ENCODE measurements around the gene PRAC2. TPM values are rescaled to one million over a fixed set of nuclear protein-coding genes. Genes with fewer than 3 reads are reported as not detected.
A peak's percentile ranks its signal among the peaks of the same experiment; 100 is the strongest.

PRAC2 gene
- total and polyA plus RNA-seq, 5 donors from 2014 or later, result not detected

- H3K4me3 ChIP-seq (ENCODE audit: low read depth, low read length), result no peak overlapping the region
- H3K27me3 Mint-ChIP-seq, result peaks cover 98% of the 10 kb centered on the region
- peaks cover 12% of the 10 kb centered on the region for H3K4me1 ChIP-seq (ENCODE audit: control insufficient read depth, insufficient read depth, low read length, poor library complexity, severe bottlenecking)
- H3K36me3 ChIP-seq (ENCODE audit: control insufficient read depth, insufficient read depth, low read length), result no peaks in the 10 kb centered on the region
- H3K9me3 ChIP-seq (ENCODE audit: control insufficient read depth in 2 of 2, low read length in 2 of 2), result peaks cover 5 to 7% of the 10 kb centered on the region in 2 experiments
- H3K36me3 Mint-ChIP-seq, result no peaks in the 10 kb centered on the region
- H3K9me3 Mint-ChIP-seq, result peaks cover 0 to 10% (median 0%) of the 10 kb centered on the region in 7 donors
- no peak overlapping the region for H3K27ac ChIP-seq (ENCODE audit: insufficient read depth, low read length, poor library complexity, severe bottlenecking)
- peaks cover 72% of the 10 kb centered on the region for H3K27me3 ChIP-seq (ENCODE audit: control insufficient read depth, insufficient read depth, low read length)
- H3K4me3 Mint-ChIP-seq, result no peak overlapping the region
- DNase-seq (no peak), ATAC-seq (ENCODE audit: low read depth in 2 of 2) (no peak)
- no peak overlapping the region for H3K27ac Mint-ChIP-seq
- peaks cover 0 to 34% (median 17%) of the 10 kb centered on the region in 4 donors for H3K4me1 Mint-ChIP-seq
Measured at GRCh38 chr17:48749621-48750553, 26.9 kb downstream of the PRAC2 start.

- H3K27ac Mint-ChIP-seq, result no peak overlapping the region
- ATAC-seq (ENCODE audit: low read depth in 2 of 2), result no peak
- peaks cover 17% of the 10 kb centered on the region for H3K4me1 ChIP-seq (ENCODE audit: control insufficient read depth, insufficient read depth, low read length, poor library complexity, severe bottlenecking)
Measured at GRCh38 chr17:48751172-48751571, 28.2 kb downstream of the PRAC2 start.

GRCh38 chr17:48751733-48752398, 28.9 kb downstream of the PRAC2 start:
- H3K27ac Mint-ChIP-seq, result no peak overlapping the region
- H3K27me3 Mint-ChIP-seq, result peaks cover 95% of the 10 kb centered on the region
- Histone ChIP-seq H3K36me3 (ENCODE audit: control insufficient read depth, insufficient read depth, low read length) (no peaks in the 10 kb centered on the region), H3K27me3 (ENCODE audit: control insufficient read depth, insufficient read depth, low read length) (peaks cover 75% of the 10 kb centered on the region), H3K4me1 (ENCODE audit: control insufficient read depth, insufficient read depth, low read length, poor library complexity, severe bottlenecking) (peaks cover 17% of the 10 kb centered on the region), H3K9me3 (ENCODE audit: control insufficient read depth in 2 of 2, low read length in 2 of 2) (peaks cover 5 to 7% of the 10 kb centered on the region in 2 experiments), H3K27ac (ENCODE audit: insufficient read depth, low read length, poor library complexity, severe bottlenecking) (no peak overlapping the region), H3K4me3 (ENCODE audit: low read depth, low read length) (no peak overlapping the region)
- ATAC-seq (ENCODE audit: low read depth in 2 of 2) (no peak), DNase-seq (no peak)
- H3K9me3 Mint-ChIP-seq, result peaks cover 0 to 10% (median 0%) of the 10 kb centered on the region in 7 donors
- no peaks in the 10 kb centered on the region for H3K36me3 Mint-ChIP-seq
- peaks cover 0 to 28% (median 13%) of the 10 kb centered on the region in 4 donors for H3K4me1 Mint-ChIP-seq
- H3K4me3 Mint-ChIP-seq, result peak overlapping the region in 1 of 4 donors; percentile 66

More at GRCh38 chr17:48751172-48751571, 28.2 kb downstream of the PRAC2 start:
- Mint-ChIP-seq H3K36me3 (no peaks in the 10 kb centered on the region), H3K9me3 (peaks cover 0 to 10% (median 0%) of the 10 kb centered on the region in 7 donors), H3K4me1 (peaks cover 0 to 34% (median 17%) of the 10 kb centered on the region in 4 donors), H3K27me3 (peaks cover 98% of the 10 kb centered on the region), H3K4me3 (peak overlapping the region in 1 of 4 donors; percentile 66)
- H3K27me3 ChIP-seq (ENCODE audit: control insufficient read depth, insufficient read depth, low read length), result peaks cover 71% of the 10 kb centered on the region
- no peaks in the 10 kb centered on the region for H3K36me3 ChIP-seq (ENCODE audit: control insufficient read depth, insufficient read depth, low read length)
- no peak overlapping the region for H3K4me3 ChIP-seq (ENCODE audit: low read depth, low read length)
- no peak for DNase-seq
- no peak overlapping the region for H3K27ac ChIP-seq (ENCODE audit: insufficient read depth, low read length, poor library complexity, severe bottlenecking)
- peaks cover 5 to 7% of the 10 kb centered on the region in 2 experiments for H3K9me3 ChIP-seq (ENCODE audit: control insufficient read depth in 2 of 2, low read length in 2 of 2)

GRCh38 chr17:48752399-48753288, 29.7 kb downstream of the PRAC2 start:
- peak overlapping the region in 2 of 4 donors; percentile 16 to 66 for H3K4me3 Mint-ChIP-seq
- no peak overlapping the region for H3K4me3 ChIP-seq (ENCODE audit: low read depth, low read length)
- H3K36me3 ChIP-seq (ENCODE audit: control insufficient read depth, insufficient read depth, low read length), result no peaks in the 10 kb centered on the region
- H3K27me3 Mint-ChIP-seq, result peaks cover 95% of the 10 kb centered on the region
- no peak for DNase-seq
- no peak for ATAC-seq (ENCODE audit: low read depth in 2 of 2)
- H3K27ac ChIP-seq (ENCODE audit: insufficient read depth, low read length, poor library complexity, severe bottlenecking), result no peak overlapping the region
- peaks cover 0 to 10% (median 0%) of the 10 kb centered on the region in 7 donors for H3K9me3 Mint-ChIP-seq
- H3K9me3 ChIP-seq (ENCODE audit: control insufficient read depth in 2 of 2, low read length in 2 of 2), result peaks cover 5 to 7% of the 10 kb centered on the region in 2 experiments
- H3K36me3 Mint-ChIP-seq, result no peaks in the 10 kb centered on the region
- H3K4me1 Mint-ChIP-seq, result peaks cover 0 to 26% (median 12%) of the 10 kb centered on the region in 4 donors
- peak overlapping the region in 1 of 3 donors; percentile 14 for H3K27ac Mint-ChIP-seq
- peaks cover 81% of the 10 kb centered on the region for H3K27me3 ChIP-seq (ENCODE audit: control insufficient read depth, insufficient read depth, low read length)
- H3K4me1 ChIP-seq (ENCODE audit: control insufficient read depth, insufficient read depth, low read length, poor library complexity, severe bottlenecking), result peaks cover 11% of the 10 kb centered on the region

- Histone ChIP-seq H3K9me3 (ENCODE audit: control insufficient read depth in 2 of 2, low read length in 2 of 2) (peaks cover 3 to 7% of the 10 kb centered on the region in 2 experiments), H3K4me1 (ENCODE audit: control insufficient read depth, insufficient read depth, low read length, poor library complexity, severe bottlenecking) (peaks cover 11% of the 10 kb centered on the region), H3K4me3 (ENCODE audit: low read depth, low read length) (no peak overlapping the region), H3K27ac (ENCODE audit: insufficient read depth, low read length, poor library complexity, severe bottlenecking) (no peak overlapping the region), H3K36me3 (ENCODE audit: control insufficient read depth, insufficient read depth, low read length) (no peaks in the 10 kb centered on the region), H3K27me3 (ENCODE audit: control insufficient read depth, insufficient read depth, low read length) (peaks cover 71% of the 10 kb centered on the region)
- Mint-ChIP-seq H3K4me1 (peaks cover 0 to 25% (median 12%) of the 10 kb centered on the region in 4 donors), H3K27me3 (peaks cover 96% of the 10 kb centered on the region), H3K36me3 (no peaks in the 10 kb centered on the region), H3K4me3 (peak overlapping the region in 1 of 4 donors; percentile 35), H3K27ac (peak overlapping the region in 1 of 3 donors; percentile 20), H3K9me3 (peaks cover 0 to 8% (median 2%) of the 10 kb centered on the region in 7 donors)
- ATAC-seq (ENCODE audit: low read depth in 2 of 2) (no peak), DNase-seq (no peak)
Measured at GRCh38 chr17:48753794-48754499, 31.0 kb downstream of the PRAC2 start.

GRCh38 chr17:48754500-48755261, 31.7 kb downstream of the PRAC2 start:
- ATAC-seq (ENCODE audit: low read depth in 2 of 2) (no peak), DNase-seq (no peak)
- H3K27me3 ChIP-seq (ENCODE audit: control insufficient read depth, insufficient read depth, low read length), result peaks cover 64% of the 10 kb centered on the region
- H3K27ac Mint-ChIP-seq, result no peak overlapping the region
- H3K36me3 Mint-ChIP-seq, result no peaks in the 10 kb centered on the region
- H3K4me3 Mint-ChIP-seq, result peak overlapping the region in 2 of 4 donors; percentile 41 to 61
- peaks cover 0 to 22% (median 12%) of the 10 kb centered on the region in 4 donors for H3K4me1 Mint-ChIP-seq
- H3K36me3 ChIP-seq (ENCODE audit: control insufficient read depth, insufficient read depth, low read length), result no peaks in the 10 kb centered on the region
- no peaks in the 10 kb centered on the region for H3K9me3 ChIP-seq (ENCODE audit: control insufficient read depth in 2 of 2, low read length in 2 of 2)
- H3K4me3 ChIP-seq (ENCODE audit: low read depth, low read length), result no peak overlapping the region
- H3K9me3 Mint-ChIP-seq, result peaks cover 0 to 6% (median 0%) of the 10 kb centered on the region in 7 donors
- no peak overlapping the region for H3K27ac ChIP-seq (ENCODE audit: insufficient read depth, low read length, poor library complexity, severe bottlenecking)
- peaks cover 96% of the 10 kb centered on the region for H3K27me3 Mint-ChIP-seq
- H3K4me1 ChIP-seq (ENCODE audit: control insufficient read depth, insufficient read depth, low read length, poor library complexity, severe bottlenecking), result peaks cover 11% of the 10 kb centered on the region
